K562 (cell line): ENCODE measurements around the gene GGA2.

Experiments used
- BCLAF1 ChIP-seq, 2 experiments: fragments of 450-650 bp in 1 of 2; IDR thresholded peaks; 2 replicates each; pipeline ENCODE4 v1.6.1; 2011 to 2017; ENCODE audit warnings: low read depth in 2 of 2, antibody characterized with exemption in 1 of 2, borderline replicate concordance in 1 of 2, low read length in 1 of 2, mild to moderate bottlenecking in 1 of 2, mixed read lengths in 1 of 2; ENCODE audit not compliant: control insufficient read depth in 1 of 2
- CSDE1 ChIP-seq, 2 experiments: fragments of 450-650 bp; IDR thresholded peaks; 2 replicates each; pipeline ENCODE4 v1.6.1; 2016; ENCODE audit warnings: mild to moderate bottlenecking in 1 of 2
- CTCF ChIP-seq, 3 experiments: IDR thresholded peaks in 2 of 3; conservative IDR thresholded peaks in 1 of 3; 2 replicates each; pipeline ENCODE4 v1.5.1; 2011 to 2012; ENCODE audit warnings: low read length in 3 of 3, mild to moderate bottlenecking in 3 of 3, control low read depth in 2 of 3, improper control_type of control experiment in 1 of 3, inconsistent platforms in 1 of 3, low read depth in 1 of 3, mixed read lengths in 1 of 3, moderate library complexity in 1 of 3; ENCODE audit not compliant: insufficient read depth in 2 of 3
- EGR1 ChIP-seq: fragments of 450-650 bp; conservative IDR thresholded peaks from 2 replicates; pipeline ENCODE4 v1.6.1; 2017; ENCODE audit warnings: mild to moderate bottlenecking
- ELK1 ChIP-seq: sonication (generic); formaldehyde crosslinking; IDR thresholded peaks from 2 replicates; pipeline ENCODE4 v1.8.1; 2022; ENCODE audit warnings: missing genetic modification reagents
- FOXJ3 ChIP-seq: sonication (generic); formaldehyde crosslinking; IDR thresholded peaks from 2 replicates; pipeline ENCODE4 v1.4.0; 2020; ENCODE audit warnings: mild to moderate bottlenecking, missing genetic modification reagents
- PHF20 ChIP-seq: fragments of 450-650 bp; IDR thresholded peaks from 2 replicates; pipeline ENCODE4 v1.6.1; 2018; ENCODE audit not compliant: partially characterized antibody
- POLR2B ChIP-seq: fragments of 450-650 bp; IDR thresholded peaks from 2 replicates; pipeline ENCODE4 v1.6.1; 2018; ENCODE audit warnings: low read depth; ENCODE audit not compliant: partially characterized antibody
- REST ChIP-seq, 2 experiments: fragments of 450-650 bp; formaldehyde crosslinking in 1 of 2; IDR thresholded peaks; 2 replicates each; pipeline versions ENCODE4 v1.4.0 to v1.6.1; 2014 to 2020; ENCODE audit warnings: mild to moderate bottlenecking in 2 of 2, borderline replicate concordance in 1 of 2, low read depth in 1 of 2
- SMARCB1 ChIP-seq: IDR thresholded peaks from 2 replicates; pipeline ENCODE4 v1.6.1; 2011; ENCODE audit warnings: improper control_type of control experiment, low read depth; ENCODE audit not compliant: insufficient read length
- ZBTB26 ChIP-seq: fragments of 450-650 bp; formaldehyde crosslinking; IDR thresholded peaks from 2 replicates; pipeline ENCODE4 v1.4.0; 2022; ENCODE audit warnings: missing genetic modification characterization
- ZNF232 ChIP-seq: sonication (generic); formaldehyde crosslinking; IDR thresholded peaks from 2 replicates; pipeline ENCODE4 v1.8.0; 2022; ENCODE audit warnings: mild to moderate bottlenecking, missing genetic modification reagents

GRCh38 chr16:23497543-23497868 is 12.8 kb downstream of the GGA2 start:
- TF ChIP-seq ZBTB26 (CRISPR knock-in tag) (no peak), ELK1 (CRISPR knock-in tag) (no peak), BCLAF1 (IDR thresholded peaks at IDR 0.05; ENCODE audit: borderline replicate concordance in 1 of 2, control insufficient read depth in 1 of 2, low read depth in 2 of 2, low read length in 1 of 2) (no peak), SMARCB1 (no peak), FOXJ3 (CRISPR knock-in tag) (no peak), ZNF232 (no peak), EGR1 (no peak; the same call in 1 of the 2 replicates), CSDE1 (IDR thresholded peaks at IDR 0.05) (no peak), PHF20 (no peak), POLR2B (no peak), REST (IDR thresholded peaks at IDR 0.05; ENCODE audit: borderline replicate concordance) (no peak), REST (CRISPR knock-in tag; IDR thresholded peaks at IDR 0.05; ENCODE audit: low read depth) (no peak), CTCF (IDR thresholded peaks at IDR 0.05 in 2 of 3, conservative IDR thresholded peaks at IDR 0.05 in 1 of 3; ENCODE audit: insufficient read depth in 2 of 3, low read depth in 1 of 3, low read length in 3 of 3) (no peak)
